CD4-positive, CD25-positive, alpha-beta regulatory T cell (primary cell): ENCODE results near the gene BOLA3. TPM values are rescaled to one million over a fixed set of nuclear protein-coding genes. Genes with fewer than 3 reads are reported as not detected.
"Not testable (repeated sequence)": the region's sequence is repeated elsewhere in the genome, so short reads cannot be mapped to it uniquely, and the experiment has no call there.

Experiments
- ATAC-seq, 2 donors: fragments of 150-1000 bp; cut with Tn5 transposase; one replicate each; pipeline ENCODE4 v1.10.0; 2021; ENCODE audit warnings: low read depth in 2 of 2, moderate number of reproducible peaks in 2 of 2, moderate library complexity in 1 of 2
- DNase-seq, 3 donors: peaks; one replicate each; pipeline versions ENCODE4 v3.0.0 to v3.0.0-alpha.2; 2012 to 2022; ENCODE audit warnings: mixed read lengths in 1 of 3
- H3K27ac ChIP-seq: one replicate; pipeline ENCODE4 v1.7.0; 2013; ENCODE audit warnings: mild to moderate bottlenecking, low read length; ENCODE audit not compliant: insufficient read depth, poor library complexity, severe bottlenecking
- H3K27me3 ChIP-seq: one replicate; pipeline ENCODE4 v1.7.0; 2013; ENCODE audit warnings: low read length; ENCODE audit not compliant: control insufficient read depth, insufficient read depth
- H3K36me3 ChIP-seq: one replicate; pipeline ENCODE4 v1.7.0; 2013; ENCODE audit warnings: mild to moderate bottlenecking, low read length, moderate library complexity; ENCODE audit not compliant: control insufficient read depth, insufficient read depth
- H3K4me1 ChIP-seq: 2 replicates; pipeline ENCODE4 v1.7.0; 2013; ENCODE audit warnings: mild to moderate bottlenecking, low read length; ENCODE audit not compliant: insufficient read depth, control insufficient read depth, poor library complexity, severe bottlenecking
- H3K4me3 ChIP-seq: one replicate; pipeline ENCODE4 v1.7.0; 2013; ENCODE audit warnings: low read depth, mild to moderate bottlenecking, low read length, moderate library complexity
- H3K9me3 ChIP-seq, 2 experiments: 1 replicate in 1 of 2; 2 replicates in 1 of 2; pipeline ENCODE4 v1.7.0; 2013; ENCODE audit warnings: low read length in 2 of 2, mild to moderate bottlenecking in 1 of 2, moderate library complexity in 1 of 2; ENCODE audit not compliant: control insufficient read depth in 2 of 2
- H3K27ac Mint-ChIP-seq, 3 donors: one replicate each; pipeline ENCODE4 v1.8.0; 2020 to 2022; ENCODE audit warnings: mild to moderate bottlenecking in 3 of 3, mixed read lengths in 3 of 3, moderate library complexity in 2 of 3
- H3K27me3 Mint-ChIP-seq: one replicate; pipeline ENCODE4 v1.8.0; 2022; ENCODE audit warnings: mild to moderate bottlenecking, mixed read lengths
- H3K36me3 Mint-ChIP-seq: one replicate; pipeline ENCODE4 v1.8.0; 2020; ENCODE audit warnings: mixed read lengths
- H3K4me1 Mint-ChIP-seq, 4 donors: one replicate each; pipeline ENCODE4 v1.8.0; 2020 to 2022; ENCODE audit warnings: mixed read lengths in 4 of 4, mild to moderate bottlenecking in 1 of 4
- H3K4me3 Mint-ChIP-seq, 4 donors: one replicate each; pipeline ENCODE4 v1.8.0; 2020 to 2022; ENCODE audit warnings: mild to moderate bottlenecking in 4 of 4, mixed read lengths in 4 of 4, moderate library complexity in 3 of 4
- H3K9me3 Mint-ChIP-seq, 7 donors: one replicate each; pipeline ENCODE4 v1.8.0; 2020 to 2022; ENCODE audit warnings: mixed read lengths in 7 of 7, mild to moderate bottlenecking in 3 of 7, moderate library complexity in 2 of 7
- polyA plus RNA-seq, 4 donors: library from polyadenylated mRNA; unstranded; fragments of 300-500 nt; fragmentation: Illumina TruSeq; gene quantifications; one replicate each; pipeline ENCODE4 v1.2.3, GENCODE V29; 2021
- total RNA-seq: library from RNA; stranded (reverse); gene quantifications from one replicate; pipeline ENCODE4 v1.2.3, GENCODE V29; 2022

Gene BOLA3
- total and polyA plus RNA-seq, 5 donors from 2014 or later: 12.1 to 76.4 (median 63.0) TPM

DNA sequence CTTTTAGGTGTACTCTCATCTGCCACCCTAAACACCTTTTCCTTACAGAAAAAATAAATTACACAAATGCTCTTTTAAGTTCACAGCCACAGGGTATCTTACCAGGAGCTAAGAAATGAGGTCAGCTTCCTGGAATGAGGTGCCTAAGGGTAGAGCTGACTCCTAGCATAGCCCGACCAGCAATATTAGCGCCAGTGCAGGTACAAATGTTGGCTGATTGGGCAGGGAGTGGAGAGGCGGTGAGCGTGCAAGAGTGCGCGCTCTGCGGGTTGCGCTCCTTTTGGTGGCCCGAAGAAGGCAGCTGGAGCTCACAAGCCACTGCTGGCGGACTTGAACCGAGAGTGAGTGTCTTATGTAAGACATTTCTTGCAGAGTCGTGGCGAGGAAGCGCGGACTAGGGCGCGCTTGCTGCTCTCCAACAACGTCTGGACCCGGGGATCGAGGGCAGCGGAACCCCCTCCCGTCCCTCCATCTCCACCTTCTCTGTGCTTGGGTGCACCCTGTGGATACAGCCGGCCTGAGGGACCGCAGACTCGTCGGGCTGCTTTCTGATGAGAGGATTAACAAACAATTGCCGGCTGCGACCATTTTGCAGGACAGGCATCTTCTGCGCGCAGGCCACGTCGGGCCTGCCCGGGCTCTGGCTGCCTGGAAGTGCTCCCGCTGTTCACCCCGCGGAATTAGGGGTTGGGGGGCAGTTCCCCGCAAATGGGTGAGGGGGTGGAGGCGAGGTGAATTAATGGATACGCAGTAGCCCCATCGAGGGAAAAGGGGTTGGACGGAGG lies 17.3 kb downstream of the BOLA3 start:
- H3K9me3 ChIP-seq: no peaks in the 10 kb centered on the region
- H3K27me3 Mint-ChIP-seq: peaks cover 28% of the 10 kb centered on the region
- H3K4me1 Mint-ChIP-seq: no peaks in the 10 kb centered on the region
- no peak overlapping the region for H3K27ac ChIP-seq
- H3K27me3 ChIP-seq: peaks cover 4% of the 10 kb centered on the region
- no peaks in the 10 kb centered on the region for H3K4me1 ChIP-seq
- no peak overlapping the region for H3K4me3 Mint-ChIP-seq
- peaks cover 19% of the 10 kb centered on the region for H3K36me3 Mint-ChIP-seq
- no peak for ATAC-seq
- peaks cover 0 to 2% (median 0%) of the 10 kb centered on the region in 7 donors for H3K9me3 Mint-ChIP-seq
- H3K36me3 ChIP-seq: peaks cover 9% of the 10 kb centered on the region
- no peak for DNase-seq
- H3K27ac Mint-ChIP-seq: no peak overlapping the region
- H3K4me3 ChIP-seq: no peak overlapping the region

DNA sequence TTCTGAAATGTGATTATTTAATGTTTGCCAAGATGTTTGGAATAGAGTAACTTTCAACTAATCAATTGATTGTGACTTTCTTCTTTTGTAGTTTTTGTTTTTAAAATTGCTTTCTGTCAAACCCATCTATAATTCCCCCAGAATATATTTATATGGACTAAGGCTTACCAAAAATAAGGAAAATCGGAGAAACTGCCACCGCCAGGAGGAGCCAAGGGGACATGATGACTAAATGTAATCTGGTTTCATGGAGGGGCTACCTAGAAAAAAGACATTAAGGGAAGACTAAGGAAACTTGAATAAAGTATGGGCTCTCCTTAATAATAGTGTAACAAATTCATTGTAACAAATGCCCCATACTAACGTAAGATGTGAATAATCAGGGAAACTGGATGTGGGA lies 19.5 kb downstream of the BOLA3 start:
- Mint-ChIP-seq H3K27ac (no peak overlapping the region), H3K4me1 (no peaks in the 10 kb centered on the region), H3K27me3 (peaks cover 28% of the 10 kb centered on the region), H3K9me3 (peaks cover 0 to 2% (median 0%) of the 10 kb centered on the region in 7 donors), H3K36me3 (peaks cover 3% of the 10 kb centered on the region), H3K4me3 (no peak overlapping the region)
- ATAC-seq: no peak
- Histone ChIP-seq H3K9me3 (peaks cover 0 to under 1% of the 10 kb centered on the region in 2 experiments), H3K4me3 (no peak overlapping the region), H3K36me3 (no peaks in the 10 kb centered on the region), H3K27me3 (peaks cover 4% of the 10 kb centered on the region), H3K4me1 (no peaks in the 10 kb centered on the region), H3K27ac (no peak overlapping the region)
- DNase-seq: no peak

DNA sequence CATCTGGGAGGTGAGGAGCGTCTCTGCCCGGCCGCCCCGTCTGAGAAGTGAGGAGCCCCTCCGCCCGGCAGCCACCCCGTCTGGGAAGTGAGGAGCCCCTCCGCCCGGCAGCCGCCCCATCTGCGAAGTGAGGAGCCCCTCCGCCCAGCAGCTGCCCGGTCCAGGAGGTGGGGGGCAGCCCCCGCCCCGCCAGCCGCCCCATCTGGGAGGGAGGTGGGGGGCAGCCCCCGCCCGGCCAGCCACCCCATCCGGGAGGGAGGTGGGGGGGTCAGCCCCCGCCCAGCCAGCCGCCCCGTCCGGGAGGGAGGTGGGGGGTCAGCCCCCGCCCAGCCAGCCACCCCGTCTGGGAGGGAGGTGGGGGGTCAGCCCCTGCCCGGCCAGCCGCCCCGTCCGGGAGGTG lies 23.8 kb downstream of the BOLA3 start:
- not testable (repeated sequence) for H3K36me3 Mint-ChIP-seq, H3K4me3 Mint-ChIP-seq, H3K27ac Mint-ChIP-seq

DNA sequence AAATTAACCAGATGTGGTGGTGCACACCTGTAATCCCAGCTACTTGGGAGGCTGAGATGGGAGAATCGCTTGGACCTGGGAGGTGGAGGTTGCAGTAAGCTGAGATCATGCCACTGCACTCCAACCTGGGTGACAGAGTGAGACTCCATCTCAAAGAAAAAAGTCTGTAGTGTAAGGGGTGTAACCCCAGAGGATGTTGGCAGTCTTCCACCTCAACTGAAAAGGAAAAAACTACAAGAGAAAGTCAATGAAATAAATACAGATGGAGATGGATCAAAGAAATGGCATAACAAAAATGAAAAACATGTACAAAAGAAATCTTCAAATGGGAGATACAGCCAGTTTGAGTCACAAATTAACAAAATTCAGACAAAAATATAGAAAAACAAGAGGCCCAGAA lies 25.9 kb downstream of the BOLA3 start:
- ATAC-seq, H3K27ac ChIP-seq, H3K4me3 ChIP-seq, H3K36me3 ChIP-seq, H3K36me3 Mint-ChIP-seq, H3K27ac Mint-ChIP-seq, H3K4me1 ChIP-seq, H3K27me3 ChIP-seq, DNase-seq: not testable (repeated sequence)
- H3K9me3 ChIP-seq: peaks cover 6 to 15% of the 10 kb centered on the region in 2 experiments
- Mint-ChIP-seq H3K4me3 (peak overlapping the region in 3 of 4 donors; percentile 1 to 89 (median 71)), H3K27me3 (peaks cover 20% of the 10 kb centered on the region), H3K4me1 (peaks cover 4 to 10% (median 7%) of the 10 kb centered on the region in 4 donors), H3K9me3 (peaks cover 2 to 16% (median 9%) of the 10 kb centered on the region in 7 donors)

More for the DNA sequence above, 23.8 kb downstream of the BOLA3 start:
- not testable (repeated sequence) for H3K4me1 ChIP-seq, H3K27ac ChIP-seq, H3K36me3 ChIP-seq, H3K27me3 ChIP-seq, DNase-seq, ATAC-seq, H3K4me3 ChIP-seq
- H3K9me3 ChIP-seq: peaks cover 6 to 15% of the 10 kb centered on the region in 2 experiments
- H3K27me3 Mint-ChIP-seq: peaks cover 23% of the 10 kb centered on the region
- peaks cover 2 to 16% (median 9%) of the 10 kb centered on the region in 7 donors for H3K9me3 Mint-ChIP-seq
- H3K4me1 Mint-ChIP-seq: peaks cover 4 to 10% (median 7%) of the 10 kb centered on the region in 4 donors

DNA sequence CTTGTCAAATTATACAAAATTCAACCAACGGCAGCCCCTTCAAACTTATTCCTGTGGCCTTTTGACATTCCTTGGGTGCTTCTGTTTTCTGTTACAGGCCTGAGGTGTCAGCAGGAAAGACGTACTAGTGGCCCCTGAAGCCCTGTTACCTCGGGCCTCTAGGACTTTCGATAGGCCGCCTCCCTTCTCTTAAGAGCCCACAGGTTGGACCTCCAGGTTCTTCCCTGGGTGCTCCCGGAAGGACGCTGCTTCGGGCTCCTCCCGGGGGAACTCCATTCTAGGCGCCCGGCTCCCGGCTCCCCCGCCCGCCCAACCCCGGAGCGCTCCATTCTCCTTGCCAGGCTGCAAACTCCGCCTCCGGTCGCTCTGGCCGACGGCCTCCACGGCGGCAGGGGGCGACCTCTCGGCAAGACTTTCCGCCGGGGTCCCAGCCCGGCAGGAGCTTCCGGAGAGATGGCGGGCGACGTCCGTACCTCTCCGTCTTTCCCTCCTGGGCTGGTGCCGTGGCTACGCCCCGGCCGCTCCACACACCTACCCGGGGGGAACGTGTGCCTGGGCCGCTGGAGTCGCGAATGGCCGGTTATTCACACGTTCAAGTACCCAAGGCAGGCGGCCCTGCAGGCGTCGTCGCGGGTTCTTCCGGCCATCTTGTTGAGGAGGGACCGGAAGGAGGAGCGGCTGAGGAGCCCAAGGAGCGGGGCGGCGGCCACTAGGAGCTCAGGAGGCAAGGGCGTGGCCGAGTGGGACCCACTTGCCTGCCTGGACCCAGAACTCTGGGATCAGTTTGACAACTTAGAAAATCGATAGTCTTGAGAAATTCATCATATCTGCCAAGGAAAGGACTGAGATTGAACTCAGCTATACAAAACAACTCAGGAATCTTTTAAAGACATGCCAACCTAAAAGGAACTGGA lies 27.5 kb downstream of the BOLA3 start:
- Mint-ChIP-seq H3K4me1 (peaks cover 4 to 10% (median 7%) of the 10 kb centered on the region in 4 donors), H3K27me3 (peaks cover 17% of the 10 kb centered on the region), H3K36me3 (peaks cover 4% of the 10 kb centered on the region), H3K4me3 (peak overlapping the region; percentile 89 to 91 (median 89)), H3K9me3 (peaks cover 2 to 16% (median 9%) of the 10 kb centered on the region in 7 donors), H3K27ac (peak overlapping the region; percentile 85 to 90 (median 90))
- DNase-seq: peak; percentile 68 to 92 (median 82)
- Histone ChIP-seq H3K36me3 (no peaks in the 10 kb centered on the region), H3K4me1 (peaks cover 3% of the 10 kb centered on the region), H3K4me3 (peak overlapping the region; percentile 89), H3K27ac (peak overlapping the region; percentile 81), H3K9me3 (peaks cover 6 to 15% of the 10 kb centered on the region in 2 experiments), H3K27me3 (no peaks in the 10 kb centered on the region)
- peak; percentile 96 to 97 for ATAC-seq

DNA sequence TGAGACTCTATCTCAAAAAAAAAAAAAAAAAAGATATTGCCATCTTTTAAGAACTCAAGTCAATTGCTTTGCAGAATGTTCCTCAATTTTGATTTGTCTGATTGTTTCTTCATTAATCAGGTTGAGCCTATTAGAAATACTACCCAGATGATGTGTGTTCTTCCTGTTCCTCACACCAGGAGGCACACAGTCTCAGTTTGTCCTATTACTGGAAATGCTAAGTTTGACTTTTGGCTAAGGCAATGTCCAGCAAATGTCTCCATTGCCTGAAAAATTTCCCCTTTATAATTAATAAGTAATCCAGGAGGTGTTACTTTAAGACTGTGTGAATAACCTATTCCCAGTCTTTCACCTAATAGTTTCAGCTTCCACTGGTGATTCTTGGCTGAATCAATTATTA lies 28.4 kb downstream of the BOLA3 start:
- peaks cover 6 to 15% of the 10 kb centered on the region in 2 experiments for H3K9me3 ChIP-seq
- ATAC-seq (no peak), DNase-seq (peak in 1 of 3 donors; percentile 9)
- Mint-ChIP-seq H3K36me3 (peaks cover 4% of the 10 kb centered on the region), H3K9me3 (peaks cover 2 to 16% (median 9%) of the 10 kb centered on the region in 7 donors), H3K4me1 (peaks cover 4 to 10% (median 7%) of the 10 kb centered on the region in 4 donors), H3K27ac (peak overlapping the region in 1 of 3 donors; percentile 85), H3K27me3 (peaks cover 20% of the 10 kb centered on the region), H3K4me3 (peak overlapping the region; percentile 84 to 91 (median 89))
- H3K27me3 ChIP-seq: no peaks in the 10 kb centered on the region
- H3K4me1 ChIP-seq: peaks cover 3% of the 10 kb centered on the region
- peak overlapping the region; percentile 71 for H3K4me3 ChIP-seq
- H3K36me3 ChIP-seq: no peaks in the 10 kb centered on the region
- H3K27ac ChIP-seq: no peak overlapping the region

DNA sequence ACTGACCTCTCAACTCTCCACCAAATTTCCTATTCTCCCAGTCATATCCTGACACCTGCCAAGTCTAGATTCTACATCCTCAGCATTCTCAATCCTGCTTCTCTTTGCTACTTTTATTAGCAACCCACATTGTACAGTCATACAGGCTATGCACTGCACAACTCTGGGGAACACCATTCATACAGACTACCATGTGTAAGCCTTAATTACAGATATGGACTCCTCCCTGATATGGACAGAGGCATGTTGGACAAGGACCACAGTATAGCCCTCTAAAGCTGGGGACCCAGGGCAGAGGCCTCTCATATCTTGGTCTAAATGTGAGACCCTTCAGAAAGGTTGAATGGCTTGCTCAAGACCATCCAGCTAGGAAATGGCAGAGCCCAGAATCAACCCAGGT lies 36.3 kb downstream of the BOLA3 start:
- DNase-seq (no peak), ATAC-seq (no peak)
- no peaks in the 10 kb centered on the region for H3K36me3 Mint-ChIP-seq
- H3K27me3 Mint-ChIP-seq: peaks cover 6% of the 10 kb centered on the region
- H3K27ac Mint-ChIP-seq: no peak overlapping the region
- H3K27me3 ChIP-seq: no peaks in the 10 kb centered on the region
- no peaks in the 10 kb centered on the region for H3K36me3 ChIP-seq
- H3K27ac ChIP-seq: no peak overlapping the region
- H3K4me3 ChIP-seq: no peak overlapping the region
- H3K4me1 Mint-ChIP-seq: no peaks in the 10 kb centered on the region
- H3K4me1 ChIP-seq: no peaks in the 10 kb centered on the region
- H3K9me3 Mint-ChIP-seq: peaks cover 0 to 2% (median 0%) of the 10 kb centered on the region in 7 donors
- H3K4me3 Mint-ChIP-seq: no peak overlapping the region
- no peaks in the 10 kb centered on the region for H3K9me3 ChIP-seq
